HG03175 (cell line): ENCODE measurements around the gene PPDPF.

Experiments used
- ATAC-seq: cut with Tn5 transposase; IDR thresholded peaks from one replicate; pipeline ENCODE4 v1.9.1; 2021; ENCODE audit warnings: mild to moderate bottlenecking, moderate library complexity; ENCODE audit not compliant: unreplicated experiment

PPDPF gene

DNA sequence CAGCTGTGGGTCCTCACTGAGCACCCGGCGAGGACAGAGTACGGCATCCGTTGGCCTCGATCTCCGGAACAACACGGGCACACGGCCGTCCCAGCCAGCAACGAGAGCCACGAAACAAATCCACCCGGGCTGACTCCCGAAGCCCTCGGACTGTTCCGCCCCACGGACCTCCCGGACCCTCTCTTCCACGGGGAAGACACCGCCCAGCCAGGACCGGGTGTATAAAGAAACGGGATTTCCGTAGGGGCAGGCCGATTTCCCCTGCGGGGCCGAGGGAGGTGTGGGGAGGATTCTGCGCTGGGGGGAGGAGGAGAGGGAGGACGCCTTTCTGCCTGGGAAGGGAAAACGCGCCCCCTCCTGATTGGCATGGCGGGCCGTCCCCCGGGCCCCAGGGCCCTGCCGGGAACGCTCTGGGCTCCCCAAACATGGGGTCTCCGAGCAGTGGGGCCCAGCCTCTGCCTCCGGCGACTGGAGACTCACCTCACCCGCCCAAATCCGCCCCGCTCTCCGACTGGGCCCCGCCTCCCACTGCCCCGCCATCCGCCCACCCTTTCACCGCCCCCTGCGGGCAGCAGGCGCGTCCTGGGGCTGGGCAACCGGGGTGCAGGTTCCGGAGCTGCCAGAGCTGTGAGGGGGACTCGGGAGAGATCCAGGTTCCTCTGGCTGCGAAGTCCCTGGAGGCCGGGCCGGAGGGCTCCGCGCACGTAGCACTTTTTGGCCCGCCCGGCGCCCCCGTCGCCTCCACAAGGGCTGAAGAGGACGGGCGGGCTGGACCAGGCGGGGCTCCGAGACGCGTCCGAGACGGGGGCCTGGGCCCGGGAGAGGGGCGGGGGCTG is 679 bp upstream of the PPDPF start:
- ATAC-seq, result peak; percentile 32

DNA sequence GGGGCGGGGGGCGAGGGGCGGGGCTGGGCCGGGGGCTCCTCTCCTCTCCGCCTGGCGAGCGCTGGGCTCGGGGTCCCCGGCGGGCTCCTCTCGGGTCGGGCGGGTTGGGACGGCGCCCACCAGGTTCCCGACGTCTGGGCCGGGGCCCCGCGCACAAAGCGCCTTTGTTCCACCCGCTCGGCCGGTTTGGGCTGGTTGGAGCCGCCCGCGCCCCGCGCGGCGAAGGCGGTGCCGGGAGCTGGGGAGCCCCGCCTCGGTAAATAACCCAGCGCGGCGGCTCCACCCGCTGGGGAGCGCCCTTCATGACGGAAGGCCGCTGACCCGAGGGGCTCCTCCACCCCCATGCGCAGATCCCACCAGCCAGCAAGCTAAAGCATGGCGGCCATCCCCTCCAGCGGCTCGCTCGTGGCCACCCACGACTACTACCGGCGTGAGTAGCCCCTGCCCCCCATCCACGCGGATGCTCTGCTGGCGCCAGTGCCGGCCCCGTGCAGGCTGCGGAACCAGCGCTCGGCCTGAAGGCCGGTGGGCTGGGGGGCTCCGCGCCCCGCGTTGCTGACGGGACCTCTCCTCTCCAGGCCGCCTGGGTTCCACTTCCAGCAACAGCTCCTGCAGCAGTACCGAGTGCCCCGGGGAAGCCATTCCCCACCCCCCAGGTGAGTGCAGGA is 503 bp downstream of the PPDPF start:
- ATAC-seq, result peak; percentile 55

DNA sequence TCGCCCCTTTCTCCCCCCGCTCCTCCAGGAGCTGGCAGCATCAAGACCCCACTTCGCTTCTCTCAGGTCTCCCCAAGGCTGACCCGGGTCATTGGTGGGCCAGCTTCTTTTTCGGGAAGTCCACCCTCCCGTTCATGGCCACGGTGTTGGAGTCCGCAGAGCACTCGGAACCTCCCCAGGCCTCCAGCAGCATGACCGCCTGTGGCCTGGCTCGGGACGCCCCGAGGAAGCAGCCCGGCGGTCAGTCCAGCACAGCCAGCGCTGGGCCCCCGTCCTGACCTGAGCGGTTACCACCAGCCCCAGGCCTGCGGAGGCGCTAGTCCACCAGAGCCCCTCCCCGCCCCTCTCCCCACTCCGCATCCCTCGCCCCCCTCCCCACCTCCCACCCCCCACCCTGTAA is 1.0 kb downstream of the PPDPF start:
- ATAC-seq, result no peak

DNA sequence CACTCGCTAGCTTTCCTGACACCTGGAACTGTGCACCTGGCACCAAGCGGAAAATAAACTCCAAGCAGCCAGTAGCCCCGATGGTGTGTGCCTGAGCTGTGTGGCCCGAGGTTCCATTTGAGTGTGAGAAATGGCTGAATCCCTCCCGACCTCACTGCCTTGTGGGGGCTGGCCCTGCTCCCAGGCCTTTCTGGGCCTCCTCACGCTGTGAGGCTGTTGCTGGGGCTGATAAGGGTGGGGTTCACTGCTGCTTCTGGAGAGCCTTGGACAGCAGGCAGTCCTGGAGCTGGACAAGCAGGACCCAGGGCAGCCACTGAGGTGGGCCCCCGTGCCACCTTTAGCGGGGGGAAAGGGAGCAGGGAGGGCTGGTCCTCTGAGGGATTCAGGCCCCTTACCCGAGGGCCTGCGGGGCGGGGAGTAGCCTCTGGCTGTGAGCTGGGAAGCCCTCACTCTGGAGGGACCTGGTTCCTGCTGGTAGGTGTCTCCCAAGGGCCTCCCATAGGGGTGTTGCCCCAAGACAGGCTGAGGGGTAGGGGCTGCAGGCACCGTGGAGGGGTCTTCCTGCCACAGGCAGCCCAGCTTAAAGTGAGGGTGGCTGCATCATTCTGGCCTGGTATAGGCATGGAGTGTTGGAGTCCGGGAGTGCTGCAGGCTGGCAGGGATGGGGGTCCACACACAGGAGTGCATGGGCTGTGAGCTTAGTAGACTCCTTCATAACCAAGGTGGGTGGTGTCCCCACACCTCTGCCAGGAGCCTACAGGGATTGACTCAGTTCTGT is 1.7 kb downstream of the PPDPF start:
- ATAC-seq, result no peak

DNA sequence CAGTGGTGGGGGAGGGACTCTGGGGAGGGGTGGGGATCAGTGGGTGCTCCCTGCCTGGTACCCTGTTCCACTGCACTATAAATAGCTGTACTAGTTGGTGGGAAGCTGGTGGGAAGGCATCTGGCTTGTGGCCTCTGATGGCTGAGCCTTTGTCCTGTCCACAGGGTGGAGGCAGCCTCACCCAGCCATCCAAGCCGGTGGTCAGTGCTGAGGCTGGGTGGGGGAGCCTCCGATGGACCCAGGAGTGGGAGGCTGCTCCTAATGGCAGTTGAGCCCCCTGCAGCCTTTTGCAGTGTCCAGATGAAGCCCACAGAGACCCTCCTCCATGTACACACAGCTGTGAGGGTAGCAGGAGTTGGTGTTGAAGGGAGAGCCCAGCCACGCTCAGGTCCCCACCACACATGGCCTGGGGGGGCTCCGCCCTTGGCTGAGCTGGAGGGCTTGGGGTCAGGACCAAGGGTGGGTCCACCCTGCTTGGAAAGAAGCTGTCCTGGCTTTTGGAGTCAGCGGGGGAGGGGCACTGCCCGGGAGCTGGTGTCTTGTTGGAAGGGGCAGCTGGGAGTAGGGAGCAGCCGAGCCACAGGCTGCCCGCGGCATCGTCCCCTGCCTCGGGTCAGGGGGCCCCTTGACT is 2.5 kb downstream of the PPDPF start:
- no peak for ATAC-seq

DNA sequence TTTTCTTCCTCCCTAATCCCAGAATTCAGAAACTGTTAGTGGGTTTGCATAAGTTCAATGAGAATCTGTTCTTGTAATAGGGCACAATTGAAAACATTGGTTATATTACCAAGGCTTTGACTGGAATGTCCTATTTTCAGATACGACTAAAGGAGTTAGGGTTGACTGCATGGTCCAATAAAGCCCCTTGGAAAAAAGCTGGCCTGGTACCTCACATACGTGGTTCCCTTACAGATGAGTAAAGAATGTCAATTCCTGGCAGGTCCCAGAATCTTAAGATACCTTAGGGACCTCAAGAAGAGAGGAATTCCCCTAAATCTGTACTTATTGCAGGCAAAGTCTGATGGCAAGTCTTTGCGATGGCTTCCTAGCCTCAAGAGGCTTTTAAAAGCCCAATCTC is 4.6 kb downstream of the PPDPF start:
- no peak for ATAC-seq

DNA sequence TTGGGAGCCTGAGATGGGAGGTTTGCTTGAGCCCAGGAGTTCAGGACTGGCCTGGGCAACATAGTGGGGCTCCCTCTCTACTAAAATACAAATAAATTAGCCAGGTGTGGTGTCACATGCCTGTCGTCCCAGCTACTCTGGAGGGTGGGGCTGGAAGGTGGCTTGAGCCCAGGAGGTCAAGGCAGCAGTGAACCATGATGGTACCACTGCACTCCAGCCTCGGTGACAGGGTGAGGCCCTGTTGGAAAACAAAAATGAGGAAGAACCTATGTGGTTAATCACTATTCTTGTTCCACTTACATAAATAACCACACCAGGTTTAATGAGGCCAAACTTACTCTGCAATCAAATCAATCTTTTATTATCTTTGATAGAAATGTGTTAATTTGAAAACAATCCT is 5.4 kb downstream of the PPDPF start:
- no peak for ATAC-seq

DNA sequence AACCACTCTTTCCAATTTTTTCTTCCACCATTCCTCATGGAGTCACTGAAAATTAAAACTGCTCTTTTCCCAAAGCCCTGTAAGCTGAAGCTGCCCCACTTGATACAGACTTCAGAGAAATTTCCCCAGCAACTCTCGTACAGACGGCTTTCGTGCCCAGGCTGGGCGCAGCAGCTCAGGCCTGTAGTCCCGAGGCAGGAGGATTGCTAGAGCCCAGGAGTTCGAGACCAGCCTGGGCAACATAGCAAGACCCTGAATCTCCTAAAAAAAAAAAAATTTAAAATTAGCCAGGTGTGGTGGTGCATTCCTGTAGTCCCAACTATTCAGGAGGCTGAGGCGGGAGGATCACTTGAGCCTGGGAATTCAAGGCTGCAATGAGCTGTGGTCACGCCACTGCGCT is 6.6 kb downstream of the PPDPF start:
- no peak for ATAC-seq

DNA sequence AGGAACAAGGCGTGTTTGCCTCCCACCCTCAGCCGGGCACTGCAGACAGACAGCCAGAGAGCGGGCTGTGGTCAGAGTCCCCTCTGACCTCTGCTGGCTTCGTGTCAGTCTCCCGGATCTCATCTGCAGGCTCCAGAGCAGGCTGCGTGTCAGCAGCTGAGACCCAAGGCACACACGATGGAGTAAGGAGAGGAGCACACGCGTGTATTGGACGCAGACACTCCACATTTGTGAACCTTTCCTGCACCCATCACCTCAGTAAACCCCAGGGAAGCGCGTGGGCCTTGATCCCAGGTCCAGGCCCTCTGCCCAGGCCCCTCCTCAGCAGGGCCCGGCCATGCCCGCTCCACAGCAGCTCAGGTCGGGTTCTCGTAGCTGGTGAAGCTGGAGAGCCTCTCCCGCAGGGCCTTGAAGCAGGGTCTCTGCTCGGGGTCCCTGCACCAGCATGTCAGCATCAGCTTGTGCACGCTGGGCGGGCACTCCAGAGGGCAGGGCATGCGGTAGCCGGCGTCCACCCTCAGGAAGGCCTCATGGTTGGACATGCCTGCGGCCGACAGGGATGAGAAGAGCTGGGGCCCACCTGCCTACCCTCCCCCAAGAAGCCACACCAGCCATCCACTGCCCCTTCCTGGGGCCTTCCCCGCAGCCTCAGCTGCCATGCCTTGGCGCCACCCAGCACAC is 8.8 kb downstream of the PPDPF start:
- ATAC-seq, result no peak

DNA sequence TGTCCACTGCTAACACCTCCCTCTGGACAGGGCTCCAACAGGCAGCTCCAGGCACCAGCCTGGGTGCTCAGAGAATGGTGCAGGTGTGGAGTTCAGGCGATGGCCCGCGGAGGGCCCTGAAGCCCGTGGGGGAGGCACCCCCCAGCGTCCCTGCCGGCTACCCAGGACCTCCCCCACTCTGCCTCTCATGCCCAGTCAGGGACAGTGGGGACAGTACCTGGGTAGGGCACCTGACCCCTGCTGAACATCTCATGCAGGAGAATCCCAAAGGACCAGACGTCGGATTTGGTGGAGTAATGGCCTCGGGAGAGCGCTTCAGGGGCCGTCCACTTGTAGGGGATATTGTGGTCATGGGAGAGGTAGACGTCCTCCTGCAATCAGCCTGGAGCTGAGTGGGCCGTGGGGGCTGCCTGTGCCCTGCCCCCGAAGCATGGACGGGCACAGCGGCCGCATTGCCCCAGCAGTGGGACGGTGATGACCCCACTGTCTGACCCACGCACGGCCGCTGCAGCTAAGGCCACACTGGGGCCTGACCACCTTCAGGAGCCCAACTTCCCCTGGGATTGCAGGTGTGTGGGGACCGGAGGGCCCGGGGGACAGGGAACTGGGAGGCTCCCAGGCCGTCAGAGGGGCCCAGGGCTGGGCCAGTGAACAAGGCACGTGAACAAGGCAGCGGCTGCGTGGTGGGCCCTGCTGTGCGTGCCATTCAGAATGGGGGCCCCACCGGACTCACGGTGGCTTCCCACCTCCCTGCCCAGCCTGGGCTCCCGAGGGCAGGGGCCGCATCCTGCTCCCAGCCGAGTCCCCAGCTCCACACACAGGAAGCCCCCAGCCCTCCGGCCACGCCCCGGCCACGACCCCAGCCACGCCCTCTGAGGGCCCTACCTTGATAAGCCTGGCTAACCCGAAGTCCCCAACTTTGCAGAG is 9.6 kb downstream of the PPDPF start:
- ATAC-seq, result no peak

DNA sequence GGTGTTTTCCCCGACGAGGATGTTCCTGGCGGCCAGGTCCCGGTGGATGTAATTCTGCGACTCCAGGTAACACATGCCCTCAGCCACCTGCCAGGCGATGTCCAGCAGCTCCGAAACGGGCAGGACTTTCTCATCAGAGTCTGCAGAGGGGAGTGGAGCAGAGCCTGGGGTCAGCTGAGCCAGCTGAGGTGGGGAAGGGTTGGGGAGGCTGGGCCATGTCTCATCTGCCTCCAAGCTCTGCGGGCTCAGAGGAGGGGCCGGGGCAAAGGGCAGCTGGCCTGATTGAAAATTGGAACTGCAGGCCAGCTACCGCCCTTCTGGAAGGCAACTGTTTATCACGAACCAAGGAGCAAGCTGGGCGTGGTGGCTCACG is 10.2 kb downstream of the PPDPF start:
- ATAC-seq, result no peak

DNA sequence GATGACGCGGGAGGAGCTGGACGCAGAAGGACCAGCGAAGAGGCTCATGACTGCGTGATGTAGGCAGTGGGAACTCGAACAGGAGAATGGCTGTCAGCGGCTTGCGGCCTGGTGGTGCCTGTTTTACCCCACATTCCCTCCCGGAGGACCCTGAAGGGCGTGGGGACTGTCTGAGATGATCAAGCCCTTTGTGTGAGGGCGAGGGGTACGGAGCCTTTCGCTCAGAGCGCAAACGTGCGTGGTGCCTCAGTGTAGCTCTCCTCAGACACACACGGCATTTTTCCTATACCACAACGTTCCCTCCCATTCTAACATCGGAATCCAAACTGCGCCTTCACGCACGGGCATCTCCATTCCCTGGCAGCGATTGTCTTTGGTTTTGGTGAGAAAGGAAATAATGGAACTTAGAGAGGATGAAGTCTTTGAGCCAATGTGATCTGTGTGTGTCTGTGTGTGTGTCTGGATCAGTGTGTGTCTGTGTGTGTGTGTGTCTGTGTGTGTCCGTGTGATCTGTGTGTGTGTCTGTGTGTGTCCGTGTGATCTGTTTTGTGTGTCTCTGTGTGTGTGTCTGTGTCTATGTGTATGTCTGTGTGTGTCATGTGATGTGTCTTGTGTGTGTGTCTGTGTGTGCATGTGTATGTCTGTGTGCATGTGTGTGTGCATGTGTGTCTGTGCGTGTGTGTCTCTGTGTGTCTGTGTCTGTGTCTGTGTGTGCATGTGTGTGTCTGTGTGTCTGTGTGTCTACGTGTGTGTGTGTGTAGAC is 11.3 kb downstream of the PPDPF start:
- ATAC-seq, result no peak

DNA sequence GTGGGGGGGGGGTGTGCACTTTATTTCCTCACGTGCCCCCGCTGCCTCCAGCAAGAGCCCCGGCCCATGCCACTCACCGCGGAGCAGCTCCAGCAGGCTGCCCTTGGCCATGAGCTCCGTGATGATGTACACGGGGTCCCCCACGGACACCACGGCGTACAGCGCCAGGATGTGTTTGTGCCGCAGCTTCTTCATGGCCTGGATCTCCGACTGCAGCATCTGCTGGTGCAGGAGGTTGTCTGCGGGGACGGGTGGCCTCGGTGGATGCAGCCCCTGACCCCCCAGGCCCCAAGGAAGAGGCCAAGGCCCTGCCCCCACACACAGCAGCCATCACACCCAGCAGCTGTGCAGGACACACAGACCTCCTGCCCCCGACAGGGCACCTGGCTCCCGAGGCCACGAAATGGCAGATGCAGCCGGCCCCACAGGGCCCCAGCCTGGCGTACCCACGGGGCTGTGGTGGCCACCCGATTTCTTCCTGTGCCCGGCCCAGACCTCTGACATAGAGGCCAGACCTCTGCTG is 11.9 kb downstream of the PPDPF start:
- no peak for ATAC-seq

DNA sequence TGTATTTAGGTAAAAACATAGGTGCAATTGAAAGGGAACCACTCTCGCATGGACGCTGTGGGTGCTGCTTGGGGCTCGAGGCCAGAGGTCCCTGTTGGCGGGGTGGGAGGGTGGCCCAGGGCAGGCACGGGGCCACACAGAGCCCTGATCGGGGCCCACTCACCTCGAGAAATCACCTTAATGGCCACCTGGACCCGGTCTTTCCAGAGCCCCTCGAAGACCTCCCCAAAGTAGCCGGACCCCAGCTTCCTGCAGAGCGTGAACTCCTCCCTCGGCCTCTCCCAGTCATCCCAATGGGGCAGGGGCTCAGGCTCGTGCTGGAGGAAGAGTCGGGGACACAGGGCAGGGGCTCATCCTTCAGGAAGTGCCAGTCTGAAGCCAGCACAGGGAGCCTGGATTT is 12.8 kb downstream of the PPDPF start:
- no peak for ATAC-seq

DNA sequence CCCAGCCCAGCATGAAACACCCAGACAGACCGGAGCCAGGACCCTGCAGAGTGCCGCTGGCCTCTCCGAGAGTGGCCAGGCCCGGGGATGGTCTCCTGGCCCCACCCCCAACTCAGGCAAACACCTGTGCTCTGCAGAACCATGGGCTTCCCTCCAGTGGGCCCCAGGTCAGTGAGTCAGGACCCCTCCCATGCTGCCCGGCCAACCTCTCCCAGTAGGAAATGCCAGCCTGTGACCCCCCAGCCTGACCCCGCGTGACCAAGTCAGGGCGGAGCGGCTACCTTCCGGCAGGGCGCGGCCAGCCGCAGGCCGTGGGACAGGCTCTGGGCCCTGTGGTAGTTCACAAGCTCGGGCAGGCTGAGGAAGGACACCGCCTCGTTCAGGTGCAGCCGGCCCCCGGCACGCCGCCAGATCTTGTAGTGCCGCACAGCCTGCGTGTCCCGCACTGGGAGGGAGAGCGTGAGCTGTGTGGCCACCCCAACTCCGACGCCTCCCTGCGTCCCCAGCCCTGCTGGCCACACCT is 13.4 kb downstream of the PPDPF start:
- ATAC-seq, result no peak

DNA sequence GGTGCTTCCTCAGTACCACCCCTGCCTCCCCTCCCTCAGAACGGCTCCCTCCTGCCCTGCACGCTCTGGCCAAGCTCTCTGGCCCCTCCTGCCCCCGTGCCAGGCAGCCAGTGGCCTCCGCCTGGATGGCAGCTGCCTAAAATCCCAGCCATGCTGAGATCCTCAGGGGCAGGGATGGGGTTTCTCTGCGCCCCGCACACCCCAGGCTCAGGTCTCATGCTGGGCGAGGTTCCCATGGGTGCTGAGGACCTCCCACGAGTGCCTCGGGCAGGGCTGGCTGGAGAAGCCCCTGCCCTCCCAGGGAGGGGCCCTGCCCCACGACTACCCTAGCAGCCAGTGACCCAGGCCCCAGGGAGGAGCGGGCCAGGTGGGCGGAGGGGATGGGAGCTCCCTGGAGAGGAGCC is 13.9 kb downstream of the PPDPF start:
- no peak for ATAC-seq

DNA sequence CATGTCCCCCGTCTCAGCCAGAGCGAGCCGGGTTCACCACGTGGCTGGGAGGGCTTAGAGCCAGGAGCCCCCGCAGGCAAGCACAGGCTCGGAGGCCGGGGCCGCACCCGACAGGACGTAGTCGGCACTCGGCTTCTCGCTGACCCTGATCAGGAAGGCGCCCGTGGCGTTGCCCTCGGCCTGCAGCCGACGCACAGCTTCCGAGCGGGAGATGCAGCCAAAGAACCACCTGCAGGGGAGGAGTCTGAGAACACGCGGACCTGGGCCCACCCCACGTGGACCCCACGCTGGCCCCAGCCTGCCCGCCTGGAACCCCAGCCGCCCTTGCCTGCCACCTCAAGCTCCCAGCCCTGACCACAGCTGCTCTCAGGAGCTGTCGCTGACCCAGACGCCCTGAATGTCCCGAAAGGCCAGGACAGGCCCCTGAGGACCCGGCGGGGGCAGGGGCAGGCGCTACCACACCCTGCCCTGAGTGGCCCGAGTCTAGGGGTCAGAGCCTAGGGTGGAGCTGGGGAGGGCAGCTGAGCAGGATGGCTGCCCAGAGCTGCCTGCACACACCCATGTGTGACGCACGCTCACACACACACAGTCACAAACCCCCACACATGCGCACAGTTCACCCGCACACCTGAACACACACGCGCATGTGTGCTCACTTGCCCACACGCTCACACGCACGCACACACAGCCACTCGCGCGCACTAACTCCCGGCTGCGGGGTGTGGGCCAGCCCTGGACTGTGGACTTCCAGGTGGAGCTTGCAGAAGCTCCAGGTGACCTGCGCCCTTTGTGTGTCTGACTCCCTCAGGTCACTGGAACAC is 14.5 kb downstream of the PPDPF start:
- ATAC-seq, result no peak
